IPS-18c (cell line): ENCODE data around the gene TIAM2.

Experiments used
- H3K4me3 ChIP-seq: 2 replicates; pipeline ENCODE4 v1.7.0; 2013; ENCODE audit warnings: low read depth, mild to moderate bottlenecking, low read length, moderate library complexity; ENCODE audit not compliant: insufficient read depth
- H3K9me3 ChIP-seq: one replicate; pipeline ENCODE4 v1.6.1; 2013; ENCODE audit warnings: mild to moderate bottlenecking, low read length, moderate library complexity; ENCODE audit not compliant: control insufficient read depth, insufficient read depth

Gene TIAM2

DNA sequence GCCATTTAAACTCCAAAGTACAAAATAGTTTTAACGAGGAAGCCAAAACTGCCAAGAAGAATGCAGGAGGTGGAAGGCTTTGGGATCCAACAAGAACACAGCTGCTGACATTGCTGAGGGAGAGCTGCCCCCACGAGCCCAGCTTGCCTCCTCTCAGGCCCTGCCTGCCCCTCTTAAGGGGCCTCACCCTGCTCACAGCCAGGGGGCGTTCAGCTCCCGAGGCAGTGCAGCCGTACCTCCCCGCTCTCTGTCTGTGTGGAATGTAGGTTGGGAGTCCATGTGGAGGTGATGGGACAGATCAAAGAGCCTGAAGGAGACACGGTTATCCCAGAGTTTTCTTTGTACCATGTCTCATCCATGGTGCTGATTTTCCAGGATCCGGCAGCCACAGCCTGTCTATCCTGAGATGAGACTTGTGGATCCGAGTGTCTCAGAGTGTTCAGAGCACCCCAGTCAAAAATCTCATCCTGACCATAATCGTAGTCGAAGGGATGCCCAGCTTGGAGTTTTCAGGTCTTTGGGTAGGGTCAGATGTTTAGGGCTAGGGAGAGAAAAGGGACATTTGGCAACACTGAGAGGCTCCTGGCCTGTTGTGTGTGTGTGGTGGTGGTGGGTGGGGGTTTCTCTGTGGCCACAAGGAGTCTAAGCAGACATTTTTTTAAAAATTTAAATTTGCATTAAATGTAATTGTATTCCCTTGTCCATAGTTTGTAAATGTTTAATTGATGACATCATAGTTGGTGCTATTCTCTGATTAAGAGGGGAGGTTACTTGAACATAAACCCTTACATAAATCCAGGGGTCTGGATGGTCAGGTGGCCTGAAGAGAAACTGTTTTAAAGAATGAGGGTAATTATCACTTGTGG lies 157.3 kb downstream of the TIAM2 start:
- H3K4me3 ChIP-seq, result no peak overlapping the region

DNA sequence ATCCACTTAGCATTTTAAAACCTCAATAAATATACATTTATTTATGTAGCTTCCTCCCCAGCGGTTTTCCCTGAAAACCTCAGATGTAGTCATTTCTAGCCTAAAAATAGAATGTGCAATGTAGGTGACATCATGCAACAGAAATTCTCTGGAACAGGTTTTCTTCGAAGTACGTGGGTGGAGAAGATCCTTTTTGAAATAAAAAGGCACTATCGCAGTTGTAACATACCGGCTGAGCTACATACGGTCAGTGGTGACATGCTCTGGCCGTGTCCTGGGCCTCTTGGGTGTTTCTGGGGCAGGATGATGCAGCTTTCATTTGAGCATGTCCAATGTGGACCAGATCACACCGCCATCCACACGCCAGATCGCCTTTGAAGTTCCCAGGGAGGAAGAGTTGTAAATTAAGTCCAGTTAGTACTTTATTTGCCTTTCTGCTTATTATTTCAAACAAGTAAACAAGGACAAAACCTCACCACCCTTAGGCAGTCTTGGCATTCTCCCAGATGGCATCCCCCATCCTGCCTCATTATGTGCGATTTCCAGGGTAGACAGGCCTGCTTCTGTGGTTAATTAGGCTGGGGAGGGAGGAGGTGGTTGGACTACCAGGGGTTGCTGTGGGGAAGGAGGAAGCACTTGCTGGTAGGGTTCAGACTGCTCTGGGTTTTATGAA lies 159.2 kb downstream of the TIAM2 start:
- no peak overlapping the region for H3K4me3 ChIP-seq

More for the DNA sequence above, 157.3 kb downstream of the TIAM2 start:
- H3K9me3 ChIP-seq, result no peaks in the 10 kb centered on the region

DNA sequence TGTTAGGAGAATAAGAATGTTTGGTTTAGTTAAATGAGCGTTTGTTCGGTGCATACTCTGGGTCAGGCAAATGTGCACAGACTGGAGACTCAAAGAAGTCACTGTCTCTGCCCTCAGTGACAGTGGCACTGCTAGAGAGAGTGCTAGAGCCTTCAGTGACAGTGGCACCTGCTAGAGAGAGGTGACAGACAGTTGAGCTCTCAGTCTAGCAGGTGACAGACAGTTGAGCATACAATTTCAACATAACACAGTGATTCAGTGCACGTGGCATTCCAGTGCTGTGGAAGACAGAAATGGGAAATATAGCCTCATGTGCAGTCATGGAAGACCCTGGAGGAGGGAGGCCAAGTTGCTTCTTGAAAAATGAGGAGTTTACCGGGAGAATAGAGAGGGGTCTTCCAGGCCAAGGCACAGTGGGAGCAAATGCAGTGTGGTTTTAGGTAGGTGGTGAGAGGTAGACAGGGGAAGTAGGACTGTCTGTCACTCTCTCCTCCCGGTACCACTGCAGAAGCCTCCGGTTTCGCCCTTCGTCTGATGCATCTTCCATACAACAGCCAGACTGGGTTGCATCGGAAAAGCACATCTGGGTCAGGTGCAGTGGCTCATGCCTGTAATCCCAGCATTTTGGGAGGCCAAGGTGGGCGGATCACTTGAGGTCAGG lies 160.8 kb downstream of the TIAM2 start:
- no peak overlapping the region for H3K4me3 ChIP-seq
- H3K9me3 ChIP-seq, result no peaks in the 10 kb centered on the region

More for the DNA sequence above, 159.2 kb downstream of the TIAM2 start:
- H3K9me3 ChIP-seq, result no peaks in the 10 kb centered on the region

DNA sequence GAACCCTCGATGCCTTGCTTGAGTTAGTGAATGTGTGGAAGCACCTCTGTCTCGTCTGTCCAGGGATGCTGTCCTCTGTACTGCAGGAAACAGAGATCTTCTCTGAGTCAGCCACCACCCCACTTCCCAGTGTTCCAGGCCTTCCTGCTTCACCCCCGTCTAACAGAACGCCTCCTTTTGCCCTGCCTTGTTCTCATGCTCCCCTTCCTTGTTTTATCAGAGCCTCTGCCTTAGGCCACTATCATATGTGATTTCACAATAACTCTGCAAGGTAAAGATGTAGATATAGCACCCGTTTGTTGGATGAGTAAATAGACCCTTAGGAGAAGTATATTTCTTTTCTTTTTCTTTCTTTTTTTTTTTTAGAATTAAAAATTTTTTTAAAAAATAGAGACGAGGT lies 162.0 kb downstream of the TIAM2 start:
- Histone ChIP-seq H3K9me3 (no peaks in the 10 kb centered on the region), H3K4me3 (no peak overlapping the region)

DNA sequence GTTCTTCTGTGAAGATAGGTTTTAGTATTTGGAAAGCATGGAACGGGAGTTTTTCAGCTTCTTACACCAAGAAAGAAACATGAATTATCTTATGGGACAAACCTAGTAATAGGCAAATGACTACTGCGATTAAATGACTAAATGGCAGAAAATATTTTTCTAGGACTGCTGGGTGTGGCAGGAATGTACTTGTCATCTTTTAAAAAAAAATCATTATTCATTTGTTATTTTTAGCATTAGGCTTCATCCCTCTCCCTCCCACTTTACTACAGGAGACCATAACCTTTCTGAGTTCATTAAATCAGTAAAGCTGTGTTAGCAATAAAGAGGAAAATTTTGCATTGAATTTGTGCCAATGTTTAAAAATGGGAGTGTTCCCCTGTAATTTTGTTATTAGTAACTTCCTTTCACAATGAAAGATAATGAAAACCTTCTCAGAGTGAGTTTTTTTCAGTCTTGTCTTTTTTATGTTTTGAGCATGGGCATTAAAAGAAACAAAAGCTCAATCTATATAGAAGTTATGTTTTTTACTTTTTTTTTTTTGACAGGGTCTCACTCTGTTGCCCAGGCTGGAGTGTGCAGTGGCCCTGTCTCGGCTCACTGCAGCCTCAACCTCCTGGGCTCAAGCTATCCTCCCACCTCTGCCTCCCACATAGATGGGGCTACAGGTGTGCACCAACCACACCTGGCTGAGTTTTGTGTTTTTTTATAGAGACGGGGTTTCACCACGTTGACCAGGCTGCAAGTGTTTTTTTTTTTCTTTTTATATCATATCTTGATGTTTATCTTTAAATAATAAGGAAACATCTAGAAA lies 163.1 kb downstream of the TIAM2 start:
- Histone ChIP-seq H3K4me3 (no peak overlapping the region), H3K9me3 (no peaks in the 10 kb centered on the region)

DNA sequence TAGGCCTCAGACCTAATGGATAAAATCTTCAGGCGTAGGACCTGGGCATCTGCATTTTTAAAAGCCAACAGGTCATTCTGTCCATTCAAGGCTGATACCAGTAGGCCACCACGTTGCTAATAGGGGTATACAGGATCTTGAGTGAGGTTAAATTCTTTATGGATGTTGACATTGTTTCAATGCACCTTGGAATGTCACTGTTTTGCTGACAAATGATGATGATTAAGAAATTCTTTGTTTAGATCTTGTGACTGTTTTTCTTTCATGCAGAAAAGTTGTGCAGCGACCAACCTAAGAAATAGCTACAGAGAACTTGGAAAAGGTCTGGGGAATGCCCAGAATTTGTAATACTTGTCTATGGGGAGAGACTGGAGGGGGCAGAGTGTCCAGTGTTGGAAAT lies 167.6 kb downstream of the TIAM2 start:
- Histone ChIP-seq H3K4me3 (no peak overlapping the region), H3K9me3 (no peaks in the 10 kb centered on the region)

DNA sequence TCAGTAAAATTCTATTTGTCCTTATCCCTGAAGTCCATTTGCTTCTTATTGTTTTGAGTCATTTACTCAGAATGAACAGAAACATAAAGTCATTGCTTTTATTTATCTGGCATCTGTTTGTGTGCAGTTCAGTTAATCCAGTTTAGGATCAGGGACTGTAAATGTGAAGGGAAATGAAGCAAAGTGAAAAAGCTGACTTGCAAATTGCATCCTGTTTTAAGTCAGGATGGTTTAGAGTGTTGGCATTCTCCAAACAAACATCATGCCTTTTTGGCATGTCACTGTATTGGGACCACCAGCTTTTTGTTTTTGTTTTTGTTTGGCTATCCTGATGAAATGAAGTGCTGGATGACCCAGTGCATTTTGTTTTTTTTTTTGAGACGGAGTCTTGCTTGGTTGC lies 168.5 kb downstream of the TIAM2 start:
- H3K4me3 ChIP-seq, result no peak overlapping the region

DNA sequence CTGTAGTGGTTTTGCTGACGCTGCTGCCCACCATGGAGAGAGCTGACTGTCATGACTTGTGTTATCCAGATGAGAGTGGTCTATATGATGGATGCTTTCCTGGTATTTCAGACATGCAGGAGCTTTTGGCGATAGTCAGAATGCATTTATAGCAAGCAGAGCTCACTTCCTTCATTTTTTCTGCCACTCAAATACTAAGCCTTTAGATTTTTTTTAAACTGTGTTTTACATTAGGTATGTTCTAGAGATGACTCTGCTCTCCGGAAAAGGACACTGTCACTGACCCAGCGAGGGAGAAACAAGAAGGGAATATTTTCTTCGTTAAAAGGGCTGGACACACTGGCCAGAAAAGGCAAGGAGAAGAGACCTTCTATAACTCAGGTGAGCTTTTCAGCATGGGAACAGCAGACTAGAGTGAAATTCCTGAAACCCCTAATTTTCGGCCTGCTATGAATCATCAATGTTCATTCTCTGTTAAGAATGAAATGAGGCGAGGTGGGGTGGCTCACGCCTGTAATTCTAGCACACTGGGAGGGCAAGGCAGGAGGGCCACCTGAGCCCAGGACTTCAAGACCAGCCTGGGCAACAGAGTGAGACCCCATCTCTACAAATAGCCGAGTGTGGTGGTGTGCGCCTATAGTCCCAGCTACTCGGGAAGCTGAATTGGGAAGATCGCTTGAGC lies 170.1 kb downstream of the TIAM2 start:
- H3K9me3 ChIP-seq, result no peaks in the 10 kb centered on the region
- H3K4me3 ChIP-seq, result no peak overlapping the region

More for the DNA sequence above, 168.5 kb downstream of the TIAM2 start:
- no peaks in the 10 kb centered on the region for H3K9me3 ChIP-seq

DNA sequence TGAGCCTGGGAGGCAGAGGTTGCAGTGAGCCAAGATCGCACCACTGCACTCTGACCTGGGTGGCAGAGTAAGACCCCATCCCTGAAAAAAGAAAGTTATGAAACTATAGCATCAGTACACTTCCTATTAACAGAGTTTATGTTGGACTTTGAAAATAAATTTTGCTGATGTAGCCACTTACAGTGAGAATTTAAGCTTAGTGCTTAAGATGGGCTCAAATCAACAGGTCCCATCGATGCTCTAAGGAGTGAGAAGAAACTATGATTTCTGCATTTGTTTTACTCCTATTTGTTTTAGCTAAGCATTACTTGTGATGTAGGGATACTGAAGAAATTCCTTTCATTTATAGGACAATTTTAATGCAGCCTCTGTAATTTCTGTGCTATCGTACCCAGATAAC lies 175.4 kb downstream of the TIAM2 start:
- H3K4me3 ChIP-seq, result no peak overlapping the region

DNA sequence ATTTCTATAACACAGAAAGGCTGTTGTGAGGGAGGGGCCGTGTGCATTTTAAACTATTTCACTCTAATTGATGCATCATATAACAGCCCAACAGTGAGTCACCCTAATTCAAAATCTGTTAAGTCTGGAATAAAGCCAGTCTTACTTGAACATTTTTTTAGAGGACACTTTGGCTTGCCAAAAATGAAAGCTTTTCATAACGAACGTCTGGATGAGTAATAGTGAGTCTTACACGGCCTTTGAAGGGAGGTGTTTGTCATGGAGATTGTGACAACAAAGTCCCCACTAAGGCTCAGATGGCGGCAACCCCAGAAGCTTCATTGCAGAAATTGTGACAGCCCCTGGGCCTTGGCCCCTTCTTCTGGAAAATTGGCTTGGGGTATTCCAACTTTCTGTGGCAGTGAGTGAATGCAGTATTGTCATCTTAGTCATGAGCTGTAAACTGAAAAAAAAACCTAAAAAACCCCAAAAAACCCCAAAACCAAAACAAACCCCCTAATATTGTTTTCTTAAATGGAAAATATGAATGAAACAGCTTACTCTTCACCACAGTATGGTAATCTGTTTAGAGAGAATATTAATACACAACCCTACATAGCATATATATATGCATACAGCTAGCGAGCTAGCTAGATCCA lies 176.1 kb downstream of the TIAM2 start:
- no peak overlapping the region for H3K4me3 ChIP-seq
- no peaks in the 10 kb centered on the region for H3K9me3 ChIP-seq

More for the DNA sequence above, 175.4 kb downstream of the TIAM2 start:
- H3K9me3 ChIP-seq, result no peaks in the 10 kb centered on the region

DNA sequence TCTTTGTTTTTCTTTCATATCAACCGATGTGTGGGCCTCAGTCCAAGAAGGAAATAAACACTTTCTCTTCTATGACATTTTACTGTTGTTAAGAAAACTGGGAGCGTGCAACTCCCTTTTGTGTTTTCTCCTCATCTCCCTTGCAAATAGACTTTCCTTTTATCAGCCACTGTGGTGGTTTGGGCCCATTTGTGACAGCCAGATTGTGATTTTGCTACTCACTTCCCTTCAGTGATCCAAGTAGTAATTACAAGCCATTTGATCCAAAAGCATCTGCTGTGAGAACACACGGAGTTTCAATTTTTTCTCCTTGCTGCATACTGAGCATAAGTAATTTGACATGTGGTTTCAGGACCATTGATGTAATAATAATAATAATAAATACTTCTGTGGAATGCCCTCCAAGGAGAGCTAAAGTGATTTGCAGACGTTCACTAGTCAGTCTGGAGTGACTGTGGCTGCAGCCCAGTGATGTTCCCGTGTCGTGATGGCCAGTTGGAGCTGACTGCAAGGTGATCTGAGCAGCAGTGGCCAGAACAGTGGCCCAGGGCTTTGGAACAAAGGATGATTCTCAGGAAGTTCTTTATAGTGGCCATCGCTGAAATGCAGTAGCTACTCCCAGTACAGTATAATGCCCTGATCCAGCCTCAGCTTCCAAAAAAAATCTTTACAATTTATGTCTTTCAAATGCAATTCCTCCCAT lies 176.8 kb downstream of the TIAM2 start:
- Histone ChIP-seq H3K9me3 (no peaks in the 10 kb centered on the region), H3K4me3 (no peak overlapping the region)

DNA sequence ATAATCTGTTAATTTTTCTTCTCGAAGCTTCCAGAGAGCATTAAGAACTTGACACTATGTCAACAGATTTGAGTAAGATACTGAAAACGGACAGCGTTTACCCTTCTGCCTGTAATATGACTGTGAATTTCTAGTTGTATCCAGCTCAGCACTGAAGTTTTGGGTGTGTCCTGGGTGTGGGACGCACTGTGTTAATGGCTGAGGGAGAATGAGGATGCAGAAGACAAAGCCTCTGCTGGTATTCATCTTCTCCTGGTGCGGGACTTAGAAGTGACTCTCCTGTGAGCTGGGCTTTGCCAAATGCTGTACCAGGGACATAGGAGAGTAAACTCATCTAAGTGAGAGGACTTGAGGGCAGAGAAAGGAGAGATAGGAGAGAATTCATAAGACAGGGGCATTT lies 178.4 kb downstream of the TIAM2 start:
- no peaks in the 10 kb centered on the region for H3K9me3 ChIP-seq
- H3K4me3 ChIP-seq, result no peak overlapping the region

DNA sequence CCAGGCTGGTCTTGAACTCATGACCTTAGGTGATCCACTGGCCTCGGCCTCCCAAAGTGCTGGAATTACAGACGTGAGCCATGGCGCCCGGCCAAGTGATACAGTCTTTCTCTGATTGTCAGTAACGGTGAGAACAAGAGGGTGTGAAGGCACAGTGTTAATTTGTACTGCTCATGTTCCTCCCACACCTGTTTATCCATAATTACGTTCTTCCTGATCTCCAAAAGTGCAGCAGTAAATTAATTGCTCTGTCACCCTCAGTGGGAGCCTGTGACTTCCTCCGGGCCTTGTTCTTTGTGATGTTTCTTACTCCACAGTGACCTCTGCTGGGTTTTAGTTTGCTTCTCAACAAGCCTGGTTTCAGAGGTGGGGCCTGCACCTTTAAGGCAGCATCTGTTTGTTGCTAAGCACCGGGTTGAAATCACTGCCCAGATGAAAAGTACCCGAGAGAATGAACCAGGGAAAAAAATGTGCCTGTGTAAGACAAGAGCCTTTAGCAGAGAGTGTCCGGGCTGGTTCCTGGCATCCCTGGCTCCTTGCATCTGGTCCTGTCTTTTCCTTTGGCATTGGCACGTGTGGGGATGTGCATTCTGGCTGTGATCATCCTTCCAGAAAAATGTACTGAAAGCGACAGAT lies 179.6 kb downstream of the TIAM2 start:
- Histone ChIP-seq H3K4me3 (no peak overlapping the region), H3K9me3 (no peaks in the 10 kb centered on the region)

DNA sequence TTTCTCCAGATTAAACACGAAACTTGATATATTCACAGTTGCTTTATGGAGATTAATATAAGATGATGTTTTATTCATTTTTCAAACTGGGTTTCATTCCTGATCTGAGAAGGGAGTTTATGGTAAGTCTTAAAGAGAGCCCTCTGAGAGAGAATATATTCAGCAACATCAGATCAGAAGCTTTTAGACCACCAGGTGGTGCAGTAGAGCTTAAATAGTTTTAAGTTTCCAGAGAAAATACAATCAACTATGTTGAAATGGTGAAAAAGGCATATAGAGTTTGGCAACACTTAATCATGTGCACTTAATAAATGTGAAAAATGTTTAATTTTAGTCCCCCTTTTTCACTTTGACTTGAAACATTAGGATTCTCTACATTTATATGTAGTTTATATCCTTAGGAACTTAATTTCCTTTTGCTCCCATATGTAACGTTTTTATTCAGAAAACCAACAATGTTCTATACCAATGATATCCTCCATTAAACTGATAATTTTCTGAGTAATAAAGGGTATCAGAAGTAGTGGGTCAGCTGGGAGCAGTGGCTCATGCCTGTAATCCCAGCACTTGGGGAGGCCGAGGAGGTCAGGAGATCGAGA lies 182.3 kb downstream of the TIAM2 start:
- no peaks in the 10 kb centered on the region for H3K9me3 ChIP-seq
- H3K4me3 ChIP-seq, result no peak overlapping the region

DNA sequence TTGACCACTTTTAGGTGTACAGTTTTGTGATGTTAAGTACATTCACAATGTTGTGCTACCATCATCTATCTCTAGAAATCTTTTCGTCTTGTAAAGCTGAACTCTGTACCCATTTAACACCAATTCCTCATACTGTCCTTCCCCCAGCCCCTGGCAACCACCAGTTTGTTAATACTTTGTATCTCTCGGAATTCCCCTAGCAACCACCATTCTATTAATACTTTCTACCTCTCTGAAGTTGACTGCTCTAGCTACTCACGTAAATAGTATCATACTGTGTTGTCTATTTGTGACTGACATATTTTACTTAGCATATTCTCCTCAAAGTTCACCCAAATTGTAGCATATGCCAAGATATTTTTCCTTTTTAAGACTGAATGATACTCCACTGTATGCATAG lies 186.4 kb downstream of the TIAM2 start:
- Histone ChIP-seq H3K9me3 (no peaks in the 10 kb centered on the region), H3K4me3 (no peak overlapping the region)
